CD1c-positive myeloid dendritic cell (primary cell): ENCODE results near the gene PARD6B.
A peak's percentile ranks its signal among the peaks of the same experiment; 100 is the strongest.

ENCODE experiments used
- DNase-seq: peaks from one replicate; pipeline ENCODE4 v3.0.0-alpha.2; 2016; ENCODE audit errors: extremely low spot score

Gene PARD6B

DNA sequence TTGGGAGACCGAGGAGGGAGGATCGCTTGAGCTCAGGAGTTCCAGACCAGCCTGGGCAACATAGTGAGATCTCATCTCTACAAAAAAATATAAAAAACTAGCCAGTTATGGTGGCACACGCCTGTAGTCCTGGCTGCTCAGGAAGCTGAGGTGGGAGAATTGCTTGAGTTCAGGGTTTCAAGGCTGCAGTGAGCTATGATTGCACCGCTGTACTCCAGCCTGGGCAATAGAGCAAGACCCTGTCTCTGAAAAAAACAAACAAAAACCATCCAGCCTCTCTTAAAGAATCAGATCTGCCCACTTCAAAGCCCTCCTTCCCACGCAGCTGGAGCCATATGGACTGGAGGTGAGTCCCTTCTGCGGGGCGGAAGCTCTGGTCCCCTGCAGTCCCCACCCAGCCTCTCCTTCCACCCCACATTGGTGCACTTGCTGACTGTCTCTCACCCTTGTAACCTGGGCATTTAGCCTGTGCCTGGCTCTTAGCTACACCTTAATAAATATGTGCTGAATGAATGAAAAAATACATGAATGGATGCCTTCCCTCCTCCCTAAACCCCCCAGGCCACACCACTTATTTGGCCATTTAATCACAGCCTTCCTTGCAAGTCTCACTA, 7.2 kb upstream of the PARD6B start:
- no peak for DNase-seq

DNA sequence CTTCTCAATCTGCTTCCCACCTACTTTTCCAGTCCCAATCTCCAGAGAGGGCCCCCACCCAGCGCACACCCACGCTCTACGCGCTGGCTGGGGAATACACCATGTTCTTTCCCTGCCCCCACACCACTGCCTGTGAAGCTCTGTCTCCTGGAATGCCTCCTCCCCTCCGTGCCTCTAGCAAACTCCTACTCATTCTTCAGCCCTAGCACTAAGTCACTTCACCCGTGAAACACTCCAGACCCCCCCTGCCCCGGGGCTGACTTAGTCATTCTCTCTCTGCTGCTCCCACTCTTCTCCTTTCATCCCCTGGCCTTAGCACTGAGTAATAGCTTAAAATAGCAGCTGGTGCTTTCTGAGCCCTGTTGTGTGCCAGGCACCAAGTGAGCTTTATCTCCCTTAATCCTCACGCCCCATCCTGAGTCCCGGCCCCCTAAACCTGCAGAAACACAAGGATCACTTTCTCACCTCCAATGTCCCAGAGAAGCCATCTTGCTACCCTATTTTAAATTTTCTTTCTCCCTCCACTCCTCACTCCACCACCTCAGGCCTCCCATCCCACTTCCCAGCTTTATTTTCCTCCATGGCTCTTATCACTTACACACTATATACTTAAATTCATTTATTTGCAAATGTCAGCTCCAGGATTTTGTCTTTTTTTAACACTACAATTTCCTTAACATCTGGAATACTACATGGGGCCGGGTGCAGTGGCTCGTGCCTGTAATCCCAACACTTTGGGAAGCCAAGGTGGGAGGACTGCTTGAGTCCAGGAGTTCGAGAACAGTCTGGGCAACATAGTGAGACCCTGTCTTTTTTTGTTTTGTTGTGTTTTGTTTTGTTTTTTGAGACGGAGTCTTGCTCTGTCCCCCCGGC, 6.3 kb upstream of the PARD6B start:
- peak; percentile 63 for DNase-seq

DNA sequence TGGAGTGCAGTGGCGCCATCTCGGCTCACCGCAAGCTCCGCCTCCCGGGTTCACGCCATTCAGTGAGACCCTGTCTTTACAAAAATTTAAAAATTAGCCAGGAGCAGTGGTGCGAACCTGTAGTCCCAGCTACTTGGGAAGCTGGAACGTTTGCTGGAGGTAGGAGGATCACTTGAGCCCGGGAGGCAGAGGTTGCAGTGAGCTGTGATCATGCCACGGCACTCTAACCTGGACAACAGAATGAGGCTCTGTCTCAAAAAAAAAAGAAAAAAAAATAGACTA, 5.7 kb upstream of the PARD6B start:
- no peak for DNase-seq

DNA sequence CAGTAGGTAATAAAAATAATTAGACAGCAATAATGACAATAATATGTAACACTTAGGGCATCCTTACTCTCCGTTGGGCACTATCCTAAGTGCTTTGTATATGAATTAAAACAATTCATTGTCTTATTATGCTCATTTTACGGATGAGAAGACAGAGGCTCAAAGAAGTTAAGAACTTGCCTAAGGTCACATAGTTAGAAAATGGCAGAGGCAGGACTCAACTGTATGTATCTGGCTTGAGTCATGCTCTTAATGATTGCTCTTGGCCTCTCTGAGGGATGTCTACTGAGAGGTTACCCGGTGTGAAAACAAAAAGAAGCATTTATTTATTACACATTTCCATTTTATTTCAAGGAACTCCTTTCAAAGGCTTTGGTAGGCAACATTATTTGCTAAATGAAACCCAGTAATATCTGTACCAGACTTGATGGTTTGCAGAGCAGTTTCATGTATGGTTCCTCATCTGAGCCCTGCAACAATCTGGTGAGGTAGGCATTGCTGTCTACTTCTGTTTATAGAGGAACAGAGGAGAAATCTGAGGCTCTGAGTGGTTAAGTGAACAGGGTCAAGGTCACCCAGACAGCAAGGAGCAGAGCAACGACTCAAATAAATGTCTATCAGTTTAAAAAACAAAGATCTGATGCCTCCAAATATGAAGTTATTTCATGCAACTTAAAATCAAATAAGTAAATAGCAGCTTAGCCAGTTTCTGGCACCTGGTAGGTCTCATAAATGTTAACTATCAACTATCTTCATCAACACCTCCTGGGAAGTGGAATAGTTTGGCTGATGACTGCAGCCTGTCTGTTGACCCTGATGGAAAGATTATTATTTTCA, 4.2 kb upstream of the PARD6B start:
- DNase-seq = peak; percentile 52

DNA sequence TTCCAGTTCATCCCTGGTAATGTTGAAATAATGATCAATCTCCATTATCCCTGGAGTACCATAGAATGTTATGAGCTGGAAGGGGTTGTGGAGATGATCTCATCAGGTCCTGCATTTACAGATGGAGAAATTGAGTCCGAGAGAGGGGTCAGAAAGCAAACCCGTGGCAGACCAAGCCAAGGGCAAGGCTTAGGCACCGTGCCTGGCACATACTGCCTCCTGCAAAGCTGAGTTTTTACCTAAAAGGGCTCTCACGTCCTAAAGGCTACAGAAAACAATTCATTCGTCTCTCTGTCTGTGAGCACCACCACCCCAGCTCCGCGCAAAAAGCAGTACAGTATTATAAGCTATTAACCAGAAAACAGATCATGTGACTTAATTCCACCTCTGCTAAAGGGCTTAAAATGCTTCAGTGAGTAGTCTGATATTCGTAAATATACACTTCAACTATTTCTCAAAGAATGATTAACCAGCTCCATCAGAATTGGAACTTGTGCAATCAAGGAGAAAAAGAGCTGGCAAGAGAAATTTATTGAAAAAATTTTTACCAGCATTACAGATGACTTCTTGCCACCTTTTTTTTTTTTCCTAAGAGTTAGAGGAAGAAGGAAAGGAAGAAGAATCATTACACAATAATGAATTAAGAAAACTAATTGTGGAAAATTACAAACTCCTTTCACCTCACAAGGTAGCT, 3.4 kb upstream of the PARD6B start:
- no peak for DNase-seq

DNA sequence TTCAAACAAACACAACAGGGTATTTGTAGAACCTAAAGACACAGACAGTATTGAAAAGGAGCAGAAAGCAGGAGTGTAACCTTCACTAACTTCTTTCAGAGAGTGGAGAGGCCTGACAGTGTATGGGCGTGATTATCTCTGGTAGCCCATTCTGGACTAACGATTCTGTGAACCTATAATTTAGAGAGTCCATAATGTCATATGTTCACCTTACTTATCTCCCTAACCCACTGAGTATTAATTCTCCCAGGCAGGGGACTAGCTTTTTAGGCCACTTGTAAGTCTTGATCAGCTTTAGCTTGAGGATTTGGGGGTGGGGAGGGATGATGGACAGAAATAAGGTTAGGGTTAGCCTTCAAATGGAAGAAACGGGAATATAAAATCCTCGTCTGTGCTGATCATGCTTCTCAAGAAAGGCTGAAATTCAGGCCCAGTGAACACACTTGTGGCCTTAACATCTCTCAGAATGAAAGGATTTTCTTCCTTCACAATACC, 2.8 kb upstream of the PARD6B start:
- DNase-seq = no peak

DNA sequence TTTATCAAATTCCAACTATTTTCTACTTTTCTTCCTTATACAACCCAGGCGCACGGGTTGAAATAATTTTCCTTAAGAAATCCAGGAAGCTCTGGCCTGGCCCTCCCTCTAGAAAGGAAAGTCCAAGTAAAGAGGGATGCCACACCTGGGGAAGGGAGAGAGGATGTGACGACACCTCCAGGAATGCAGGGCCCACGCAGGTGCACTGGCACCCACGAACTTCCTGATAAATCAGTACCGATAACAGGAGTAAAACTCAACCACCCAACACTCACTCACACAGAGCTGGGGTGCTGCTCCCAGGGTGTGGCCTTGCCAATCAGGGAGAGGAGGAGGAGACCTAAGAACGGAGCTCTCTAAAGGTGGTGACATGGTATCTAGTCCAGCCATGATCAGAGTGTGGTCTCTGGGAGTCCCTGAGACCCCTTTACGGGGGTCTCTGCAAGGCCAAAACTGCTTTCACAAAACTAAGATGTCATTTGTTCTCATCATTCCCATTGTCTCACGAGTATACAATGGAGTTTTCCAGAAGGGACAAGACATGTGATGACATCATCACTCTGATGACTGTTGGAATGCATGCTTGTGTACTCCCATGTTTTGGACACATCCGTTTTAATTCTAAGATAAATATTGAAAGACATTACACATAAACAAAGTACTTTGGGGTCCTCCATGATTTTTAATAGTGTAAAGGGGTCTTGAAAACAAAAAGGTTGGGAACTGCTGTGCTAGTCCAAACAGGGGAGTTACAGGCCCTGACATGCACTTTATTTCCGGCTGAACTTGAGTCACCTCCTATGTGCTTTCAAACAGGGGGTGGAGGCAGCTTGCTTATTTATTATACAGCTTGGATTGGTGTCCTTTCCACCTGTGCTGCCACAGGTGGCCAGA, 2.2 kb upstream of the PARD6B start:
- DNase-seq = no peak

DNA sequence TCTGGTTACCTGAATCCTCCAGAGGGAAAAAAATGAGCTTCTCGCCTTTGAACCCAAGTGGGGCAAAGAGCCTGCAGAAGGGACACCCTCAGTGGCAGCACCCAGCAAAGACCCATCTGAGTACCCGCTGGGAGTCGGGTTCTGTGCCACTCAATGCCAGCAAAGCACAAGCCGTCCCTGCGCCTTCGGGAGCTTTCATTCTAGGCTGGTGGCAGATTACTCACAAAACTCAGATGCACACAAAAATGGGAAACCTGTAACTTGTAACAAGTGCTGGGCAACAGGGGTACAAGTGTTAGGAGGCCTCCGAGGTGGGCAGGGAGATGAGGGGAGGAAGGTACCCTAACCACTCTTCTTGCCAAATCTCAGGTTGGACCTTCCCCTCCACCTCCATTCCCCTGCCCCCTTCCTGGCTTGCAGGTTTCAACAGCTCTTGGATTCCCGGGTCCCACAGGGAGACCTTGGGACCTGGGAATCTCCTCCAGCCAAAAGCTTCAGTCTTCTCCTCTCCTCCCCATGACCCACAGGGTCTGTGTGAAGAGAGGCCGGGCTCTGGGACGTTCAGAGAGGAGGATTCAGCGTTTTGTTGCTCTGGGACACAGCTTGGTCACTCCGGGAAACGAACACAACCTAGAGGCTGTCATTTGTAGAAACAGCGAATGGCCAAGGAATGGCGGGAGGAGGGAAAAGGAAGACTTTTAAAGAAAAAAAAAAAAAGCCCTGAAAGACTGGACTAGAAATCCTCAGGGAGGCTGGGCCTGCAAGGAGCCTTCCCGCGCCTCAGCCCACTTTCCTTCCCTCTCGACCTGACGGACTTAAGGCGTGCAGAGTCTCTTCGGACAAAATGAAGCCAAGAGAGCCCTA, 1.2 kb upstream of the PARD6B start:
- no peak for DNase-seq

DNA sequence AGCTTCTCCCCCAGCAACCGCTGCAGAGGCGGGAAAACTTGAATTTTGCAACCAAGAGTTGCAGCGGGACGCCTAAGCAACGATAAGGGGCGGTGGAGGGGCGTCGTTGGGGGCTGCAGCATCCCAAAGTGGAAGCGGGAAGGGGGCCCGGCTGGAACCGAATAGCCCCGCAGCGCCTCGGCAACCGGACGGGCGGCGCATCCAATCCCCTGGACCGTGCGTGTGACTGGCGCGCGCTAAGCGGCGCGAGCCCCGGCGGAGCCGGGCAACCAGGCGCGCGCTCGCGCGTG, 670 bp upstream of the PARD6B start:
- no peak for DNase-seq

DNA sequence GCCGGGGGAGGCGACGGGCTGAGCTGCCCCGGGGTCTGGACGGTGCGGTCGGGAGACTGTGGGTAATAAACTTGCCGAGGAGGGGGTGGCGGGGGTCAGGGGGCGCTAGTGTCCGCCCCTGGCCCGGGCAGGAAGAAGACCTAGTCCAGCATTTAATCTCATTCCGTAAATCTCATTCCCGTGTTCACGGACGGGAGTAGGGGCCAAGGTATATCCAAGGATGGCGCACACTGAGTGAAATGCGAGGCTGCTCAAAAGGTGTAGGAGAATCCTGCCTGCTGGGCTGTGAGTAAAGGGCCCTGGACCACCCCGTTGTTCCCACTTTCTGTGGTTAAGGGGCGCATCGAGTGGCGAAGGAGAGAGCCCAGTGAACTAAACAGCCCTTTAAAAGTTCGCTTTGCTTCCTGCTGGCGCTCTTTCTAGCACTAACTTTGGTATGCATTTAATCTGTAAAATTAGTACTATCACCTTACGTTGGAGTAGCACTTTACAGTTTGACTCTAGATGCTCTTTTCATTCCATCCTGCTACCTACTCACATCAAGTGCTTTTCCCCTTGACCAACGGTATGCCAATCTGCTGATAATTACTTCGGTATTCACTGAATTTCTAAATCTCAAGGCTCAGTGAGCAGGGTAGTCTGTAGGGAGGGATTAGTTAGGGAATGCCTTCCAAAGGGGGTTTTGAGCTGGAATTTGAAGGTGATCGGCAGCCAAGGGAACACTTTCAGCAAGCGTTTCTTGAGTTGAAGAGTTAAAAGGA, 730 bp downstream of the PARD6B start:
- no peak for DNase-seq

DNA sequence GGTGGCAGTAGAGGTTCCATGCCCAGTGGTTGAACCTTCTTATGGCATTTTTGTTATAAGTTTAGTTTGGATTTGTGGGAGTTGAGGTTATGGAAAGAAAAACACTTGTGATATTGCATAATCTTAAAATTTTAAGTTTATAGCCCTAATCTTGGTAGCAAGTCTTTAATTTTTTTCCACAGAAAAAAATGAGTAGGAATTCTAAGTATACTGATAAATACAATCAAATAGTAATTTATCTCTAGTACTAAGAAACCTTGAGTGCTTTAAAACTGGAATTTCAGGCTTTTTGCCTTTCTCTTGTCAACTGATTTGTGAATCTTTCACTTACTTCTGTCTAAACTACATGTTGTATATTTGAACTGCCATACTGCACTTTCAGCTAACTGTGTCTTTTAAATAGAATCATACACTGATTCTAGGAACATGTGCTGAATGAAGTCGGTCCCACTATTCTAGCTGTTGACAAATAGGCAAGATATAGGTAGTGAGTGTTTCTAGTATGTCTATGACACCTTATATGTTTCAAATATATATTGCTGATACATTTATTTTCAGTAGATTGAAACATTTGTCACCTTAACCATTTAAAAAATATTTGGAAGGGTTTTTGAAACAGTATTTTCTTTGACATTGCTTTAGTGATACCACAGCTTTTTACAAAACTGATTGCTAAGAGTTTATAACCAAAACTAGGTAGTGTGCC, 2.4 kb downstream of the PARD6B start:
- DNase-seq = no peak

DNA sequence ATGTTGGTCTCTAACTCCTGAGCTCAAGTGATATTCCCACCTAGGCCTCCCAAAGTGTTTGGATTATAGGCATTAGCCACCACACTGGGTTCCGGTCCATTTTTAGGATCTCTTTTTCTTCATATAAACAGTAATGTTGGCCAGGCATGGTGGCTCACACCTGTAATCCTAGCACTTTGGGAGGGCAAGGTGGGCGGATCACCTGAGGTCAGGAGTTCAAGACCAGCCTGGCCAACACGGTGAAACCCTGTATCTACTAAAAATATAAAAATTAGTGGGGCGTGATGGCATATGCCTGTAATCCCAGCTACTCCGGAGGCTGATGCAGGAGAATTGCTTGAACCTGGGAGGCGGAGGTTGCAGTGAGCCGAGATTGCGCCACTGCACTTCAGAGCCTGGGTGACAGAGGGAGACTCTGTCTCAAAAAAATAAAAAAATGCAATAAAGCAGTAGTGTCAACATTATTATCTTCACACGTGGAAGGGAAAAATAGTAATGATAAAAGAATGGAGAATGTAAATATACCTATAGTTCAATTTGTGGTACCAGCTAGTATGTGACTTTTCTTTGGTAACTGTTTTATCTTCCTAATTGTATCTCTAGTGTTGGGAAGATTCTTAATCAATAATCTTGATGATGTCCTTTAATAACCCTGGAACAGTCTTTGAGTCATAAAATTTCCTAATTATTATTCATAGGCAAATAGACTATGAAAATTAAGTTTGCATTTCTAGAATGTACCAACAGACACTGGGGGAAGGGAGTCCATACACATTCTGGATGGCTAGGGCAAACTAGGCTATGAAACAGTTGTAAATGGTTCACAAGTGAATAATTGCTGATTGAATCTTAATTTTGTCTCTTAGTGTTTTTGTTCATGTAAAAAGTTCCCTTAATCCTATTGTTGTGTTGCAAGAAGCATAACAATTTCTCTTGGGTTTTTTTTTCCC, 3.6 kb downstream of the PARD6B start:
- no peak for DNase-seq

DNA sequence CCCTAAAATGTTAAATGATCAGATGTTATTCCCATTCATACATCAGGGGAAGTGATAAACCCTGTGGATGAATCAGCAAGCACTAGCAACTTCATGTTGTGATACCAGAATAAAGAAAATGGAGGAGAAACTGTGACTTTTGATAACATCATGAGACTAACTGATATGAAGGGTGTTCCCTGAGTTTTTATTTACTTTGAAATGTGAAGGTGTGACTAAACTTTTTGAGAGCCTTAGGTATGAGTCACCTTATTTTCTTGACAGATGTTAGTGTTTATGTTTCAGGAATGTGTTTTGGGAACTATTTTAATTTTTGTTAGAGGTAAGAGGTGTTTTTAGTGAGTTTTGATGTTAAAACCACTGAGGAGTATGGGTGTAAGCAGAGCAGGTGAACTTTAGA, 4.4 kb downstream of the PARD6B start:
- DNase-seq = no peak

DNA sequence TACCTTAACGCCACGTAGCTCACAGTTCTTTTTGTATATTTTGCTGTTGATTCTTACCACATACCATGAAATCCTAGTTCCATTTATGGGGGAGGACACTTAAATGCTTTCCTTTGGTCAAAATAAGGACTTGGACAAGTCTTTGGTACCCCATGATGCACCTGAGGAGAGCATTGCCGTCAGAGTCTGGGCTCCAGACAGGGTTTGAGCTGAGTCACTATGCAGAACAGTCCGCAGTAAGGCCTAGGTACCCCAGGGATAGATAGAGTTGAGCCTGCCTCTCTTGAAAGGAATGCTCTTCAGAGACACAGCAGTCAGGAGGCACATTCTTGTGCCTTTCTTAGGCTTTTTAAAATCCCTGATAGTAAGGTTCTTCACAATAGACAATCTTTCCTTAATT, 6.0 kb downstream of the PARD6B start:
- no peak for DNase-seq

DNA sequence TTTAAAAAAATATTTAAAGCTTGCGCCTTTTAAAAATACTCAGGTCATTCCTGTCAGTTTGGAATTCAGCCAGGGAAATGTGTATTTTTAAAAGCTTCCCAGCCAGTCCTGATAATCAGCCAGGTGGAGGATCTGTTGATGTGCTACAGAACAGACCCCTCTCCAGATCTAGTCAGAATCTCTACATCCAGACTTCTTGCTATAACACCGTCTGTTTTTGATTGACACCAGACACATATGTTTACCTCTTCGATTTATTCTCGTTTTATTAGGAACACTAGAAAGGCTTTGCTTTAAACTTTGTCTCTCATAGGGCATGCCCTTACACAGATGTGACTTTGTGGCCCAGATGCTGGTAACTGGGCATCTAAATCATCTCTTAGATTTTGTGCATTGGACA, 11.7 kb downstream of the PARD6B start:
- no peak for DNase-seq

DNA sequence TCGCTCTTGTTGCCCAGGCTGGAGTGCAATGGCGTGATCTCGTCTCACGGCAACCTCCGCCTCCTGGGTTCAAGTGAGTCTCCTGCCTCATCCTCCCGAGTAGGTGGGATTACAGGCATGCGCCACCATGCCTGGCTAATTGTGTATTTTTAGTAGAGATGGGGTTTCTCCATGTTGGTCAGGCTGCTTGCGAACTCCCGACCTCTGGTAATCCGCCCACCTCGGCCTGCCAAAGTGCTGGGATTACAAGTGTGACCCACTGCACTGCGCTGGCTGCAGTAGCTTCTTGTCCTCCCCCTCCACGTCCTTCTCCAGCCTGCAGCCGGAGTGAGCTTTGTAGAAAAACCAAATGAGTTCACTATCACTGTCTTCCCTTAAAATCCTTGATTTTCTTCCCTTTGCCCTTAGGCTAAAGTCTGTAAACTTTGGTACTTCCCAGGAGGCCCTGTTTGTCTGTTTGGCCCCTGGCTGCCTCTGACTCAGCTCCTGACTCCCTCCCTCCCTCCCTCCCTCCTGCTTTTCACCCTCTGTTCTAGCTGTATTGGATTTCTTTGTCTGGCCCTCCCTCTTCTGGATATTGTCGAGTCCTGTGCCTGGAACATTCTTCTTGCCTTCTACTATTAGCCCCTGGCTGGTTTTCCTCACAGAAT, 12.9 kb downstream of the PARD6B start:
- no peak for DNase-seq

DNA sequence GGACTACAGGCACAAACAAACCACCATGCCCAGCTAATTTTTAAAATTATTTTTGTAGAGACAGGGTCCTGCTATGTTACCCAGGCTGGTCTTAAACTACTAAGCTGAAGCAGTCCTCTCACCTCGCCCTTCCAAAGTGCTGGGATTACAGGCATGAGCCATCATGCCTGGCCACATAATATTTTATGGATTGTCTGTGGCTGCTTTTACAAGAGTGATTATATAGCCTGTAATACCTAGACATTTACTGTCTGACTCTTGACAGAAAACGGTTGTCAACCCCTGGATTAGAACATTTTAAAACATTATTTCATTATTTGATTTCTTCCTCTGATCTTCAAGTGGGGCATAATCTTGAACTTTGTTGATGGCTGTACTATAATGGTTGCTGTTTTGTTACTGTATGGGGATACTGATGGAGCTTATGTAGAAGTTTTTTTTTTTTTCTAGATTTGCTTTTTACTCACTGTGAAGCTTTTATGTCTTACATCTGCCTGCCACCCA, 14.3 kb downstream of the PARD6B start:
- no peak for DNase-seq
